Neural crest cell (in vitro differentiated cells): ENCODE data around the gene LIN7B. TPM values are rescaled to one million over a fixed set of nuclear protein-coding genes. Genes with fewer than 3 reads are reported as not detected.
"Not testable (repeated sequence)": the region's sequence is repeated elsewhere in the genome, so short reads cannot be mapped to it uniquely, and the experiment has no call there.

Experiments
- DNase-seq: peaks from one replicate; pipeline ENCODE4 v3.0.0; 2021; ENCODE audit warnings: low read depth, mixed read lengths, low spot score
- H3K27ac Mint-ChIP-seq: one replicate; pipeline ENCODE4 v1.8.0; 2021; ENCODE audit warnings: mild to moderate bottlenecking, mixed read lengths; ENCODE audit not compliant: unreplicated experiment
- H3K27me3 Mint-ChIP-seq: 2 replicates; pipeline ENCODE4 v1.8.0; 2021; ENCODE audit warnings: low read depth, mild to moderate bottlenecking, mixed read lengths
- H3K36me3 Mint-ChIP-seq: 2 replicates; pipeline ENCODE4 v1.8.0; 2021; ENCODE audit warnings: low read depth, mild to moderate bottlenecking, mixed read lengths
- H3K4me1 Mint-ChIP-seq: 2 replicates; pipeline ENCODE4 v1.8.0; 2021; ENCODE audit warnings: mixed read lengths
- H3K4me3 Mint-ChIP-seq: one replicate; pipeline ENCODE4 v1.8.0; 2021; ENCODE audit warnings: mild to moderate bottlenecking, mixed read lengths
- H3K9me3 Mint-ChIP-seq: 2 replicates; pipeline ENCODE4 v1.8.0; 2021; ENCODE audit warnings: mixed read lengths
- total RNA-seq: library from RNA; stranded (reverse); gene quantifications from 2 replicates; pipeline ENCODE4 v1.2.1, GENCODE V29; 2021
- TF ChIP-seq, protein P1 (sequence below): fragments of 200-600 bp; sonication (generic); conservative IDR thresholded peaks from 2 replicates; pipeline ENCODE4 v1.5.0; 2021; ENCODE audit warnings: antibody characterized with exemption, mild to moderate bottlenecking

The LIN7B gene
- total RNA-seq, 1 donor from 2014 or later = 5.4 TPM

DNA sequence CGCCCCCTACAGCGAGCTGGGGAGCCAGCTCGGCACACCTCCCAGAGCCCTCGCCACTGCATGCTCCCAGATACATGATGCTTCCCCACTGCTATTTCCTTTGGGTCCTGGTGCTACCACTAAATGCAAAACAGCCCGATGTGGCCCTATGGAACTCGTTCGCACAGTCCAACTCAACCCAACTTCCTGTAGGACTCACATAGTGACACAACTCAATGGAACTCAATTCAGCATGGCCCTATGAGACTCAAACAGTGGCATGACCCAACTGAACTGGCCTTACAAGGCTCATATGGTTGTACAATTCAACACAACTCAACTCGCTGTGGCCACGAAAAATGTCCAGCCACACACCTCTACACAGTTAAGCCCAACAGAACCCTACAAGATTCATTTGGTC is 45.1 kb upstream of the LIN7B start:
- Mint-ChIP-seq H3K9me3 (peaks cover 13% of the 10 kb centered on the region), H3K27ac (no peak overlapping the region), H3K4me3 (no peak overlapping the region), H3K4me1 (peaks cover 5% of the 10 kb centered on the region), H3K36me3 (no peaks in the 10 kb centered on the region), H3K27me3 (peaks cover 89% of the 10 kb centered on the region)
- no peak for DNase-seq
- TF ChIP-seq, protein P1, sequence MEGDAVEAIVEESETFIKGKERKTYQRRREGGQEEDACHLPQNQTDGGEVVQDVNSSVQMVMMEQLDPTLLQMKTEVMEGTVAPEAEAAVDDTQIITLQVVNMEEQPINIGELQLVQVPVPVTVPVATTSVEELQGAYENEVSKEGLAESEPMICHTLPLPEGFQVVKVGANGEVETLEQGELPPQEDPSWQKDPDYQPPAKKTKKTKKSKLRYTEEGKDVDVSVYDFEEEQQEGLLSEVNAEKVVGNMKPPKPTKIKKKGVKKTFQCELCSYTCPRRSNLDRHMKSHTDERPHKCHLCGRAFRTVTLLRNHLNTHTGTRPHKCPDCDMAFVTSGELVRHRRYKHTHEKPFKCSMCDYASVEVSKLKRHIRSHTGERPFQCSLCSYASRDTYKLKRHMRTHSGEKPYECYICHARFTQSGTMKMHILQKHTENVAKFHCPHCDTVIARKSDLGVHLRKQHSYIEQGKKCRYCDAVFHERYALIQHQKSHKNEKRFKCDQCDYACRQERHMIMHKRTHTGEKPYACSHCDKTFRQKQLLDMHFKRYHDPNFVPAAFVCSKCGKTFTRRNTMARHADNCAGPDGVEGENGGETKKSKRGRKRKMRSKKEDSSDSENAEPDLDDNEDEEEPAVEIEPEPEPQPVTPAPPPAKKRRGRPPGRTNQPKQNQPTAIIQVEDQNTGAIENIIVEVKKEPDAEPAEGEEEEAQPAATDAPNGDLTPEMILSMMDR = no peak

DNA sequence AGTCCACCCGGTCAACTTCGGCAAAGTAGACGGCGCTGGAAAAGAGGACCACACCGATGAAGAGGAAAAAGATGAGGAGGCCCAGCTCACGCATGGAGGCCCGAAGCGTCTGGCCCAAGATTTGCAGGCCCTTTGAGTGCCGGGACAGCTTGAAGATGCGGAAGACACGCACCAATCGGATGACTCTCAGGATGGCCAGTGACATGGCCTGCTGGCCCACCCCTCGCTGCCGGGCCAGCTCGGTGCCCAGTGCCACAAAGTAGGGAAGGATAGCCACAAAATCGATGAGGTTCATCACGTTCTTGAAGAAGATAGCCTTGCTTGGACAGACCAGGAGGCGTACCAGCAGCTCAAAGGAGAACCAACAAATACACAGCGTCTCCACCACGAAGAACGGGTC is 43.8 kb upstream of the LIN7B start:
- TF ChIP-seq, protein P1 = no peak
- peaks cover 13% of the 10 kb centered on the region for H3K9me3 Mint-ChIP-seq
- no peak overlapping the region for H3K4me3 Mint-ChIP-seq
- peaks cover 5% of the 10 kb centered on the region for H3K4me1 Mint-ChIP-seq
- peaks cover 90% of the 10 kb centered on the region for H3K27me3 Mint-ChIP-seq
- DNase-seq = no peak
- H3K36me3 Mint-ChIP-seq = no peaks in the 10 kb centered on the region
- H3K27ac Mint-ChIP-seq = no peak overlapping the region

DNA sequence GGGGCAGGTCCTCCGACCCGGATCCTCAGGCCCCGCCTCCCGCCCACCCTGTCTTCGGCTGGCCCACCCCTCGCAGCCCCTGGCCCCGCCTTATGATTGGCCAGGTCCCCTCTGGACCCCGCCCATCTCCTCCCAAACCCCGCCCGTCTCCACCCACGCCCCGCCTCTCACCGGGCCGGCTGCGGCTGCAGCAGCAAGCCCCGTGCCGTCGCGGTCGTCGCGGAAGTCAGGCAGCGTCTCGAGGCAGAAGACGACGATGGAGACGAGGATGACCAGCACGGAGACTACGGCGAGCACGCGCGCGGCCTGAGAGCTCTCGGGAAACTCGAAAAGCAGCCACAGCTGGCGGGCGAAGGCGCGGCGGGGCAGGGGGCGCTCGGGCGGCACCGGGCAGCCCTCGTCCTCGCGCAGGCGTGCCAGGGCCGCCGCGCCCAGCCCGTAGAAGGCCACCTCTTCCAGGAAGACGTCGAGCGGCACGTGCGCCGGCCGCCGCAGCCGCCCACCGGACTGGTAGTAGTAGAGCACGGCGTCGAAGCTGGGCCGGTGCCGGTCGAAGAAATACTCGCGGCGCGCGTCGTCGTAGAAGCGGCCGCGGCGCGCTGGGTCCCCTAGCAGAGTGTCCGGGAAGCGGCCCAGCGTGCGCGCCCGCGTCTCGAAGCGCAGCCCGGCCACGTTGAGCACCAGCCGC is 42.2 kb upstream of the LIN7B start:
- TF ChIP-seq, protein P1 = no peak
- Mint-ChIP-seq H3K9me3 (peaks cover 13% of the 10 kb centered on the region), H3K27ac (no peak overlapping the region), H3K4me1 (peaks cover 5% of the 10 kb centered on the region), H3K36me3 (no peaks in the 10 kb centered on the region), H3K4me3 (no peak overlapping the region), H3K27me3 (peaks cover 78% of the 10 kb centered on the region)
- DNase-seq = peak; percentile 46

DNA sequence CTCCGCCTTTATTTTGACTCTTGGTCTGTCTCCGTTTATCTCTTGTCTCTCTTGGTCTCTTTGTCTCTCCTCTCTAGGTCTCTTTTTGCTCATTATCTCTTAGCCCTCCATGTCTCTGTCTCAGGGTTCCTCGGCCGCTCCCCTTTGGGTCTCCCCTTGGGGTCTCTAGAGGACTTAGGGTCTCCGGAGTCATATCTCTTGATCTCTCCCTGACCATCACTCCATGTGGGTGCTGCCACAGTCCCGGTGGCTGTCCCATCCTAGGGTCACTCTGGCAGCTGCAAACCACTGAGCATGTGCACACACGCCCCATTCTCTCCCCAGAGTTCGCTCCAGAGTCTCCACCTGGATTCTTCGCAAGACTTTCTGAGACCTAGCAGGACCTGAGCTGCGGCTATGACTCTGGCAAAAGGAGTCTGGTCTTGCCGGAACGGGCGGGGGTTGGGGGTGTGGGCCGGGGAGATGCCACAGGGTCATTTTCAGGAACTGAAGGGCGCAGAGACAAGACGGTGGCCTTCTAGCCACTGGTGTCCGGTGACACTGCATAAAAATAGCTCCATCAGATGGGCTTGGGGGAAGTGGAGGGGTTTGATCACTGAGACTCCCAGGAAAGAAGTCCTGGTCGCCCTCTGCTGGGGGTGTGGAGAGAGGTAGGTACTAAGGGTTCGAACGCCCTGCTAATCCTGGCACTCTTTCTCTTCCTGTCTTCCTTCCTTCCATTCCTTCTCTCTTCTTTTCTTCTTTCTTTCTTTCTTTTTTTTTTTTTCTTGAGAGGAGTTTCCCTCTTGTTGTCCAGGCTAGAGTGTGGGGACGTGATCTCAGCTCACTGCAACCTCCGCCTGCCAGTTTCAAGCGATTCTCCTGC is 40.4 kb upstream of the LIN7B start:
- no peak for DNase-seq
- H3K27ac Mint-ChIP-seq = no peak overlapping the region
- no peak overlapping the region for H3K4me3 Mint-ChIP-seq
- H3K27me3 Mint-ChIP-seq = peaks cover 61% of the 10 kb centered on the region
- H3K4me1 Mint-ChIP-seq = peaks cover 5% of the 10 kb centered on the region
- H3K9me3 Mint-ChIP-seq = peaks cover 13% of the 10 kb centered on the region
- TF ChIP-seq, protein P1 = peak; percentile 27
- H3K36me3 Mint-ChIP-seq = no peaks in the 10 kb centered on the region

DNA sequence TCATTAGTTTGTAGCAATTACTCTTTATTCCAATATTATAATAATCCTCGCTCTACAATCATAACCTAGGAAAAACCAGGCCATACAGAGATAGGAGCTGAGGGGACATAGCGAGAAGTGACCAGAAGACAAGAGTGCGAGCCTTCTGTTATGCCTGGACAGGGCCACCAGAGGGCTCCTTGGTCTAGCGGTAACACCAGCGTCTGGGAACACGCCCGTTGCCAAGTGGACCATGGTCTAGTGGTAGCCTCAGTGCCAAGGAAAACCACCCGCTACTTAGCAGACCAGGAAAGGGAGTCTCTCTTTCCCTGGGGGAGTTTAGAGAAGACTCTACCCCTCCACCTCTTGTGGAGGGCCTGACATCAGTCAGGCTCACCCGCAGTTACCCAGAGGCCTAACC is 39.3 kb upstream of the LIN7B start:
- DNase-seq = peak; percentile 52
- H3K27me3 Mint-ChIP-seq = peaks cover 50% of the 10 kb centered on the region
- H3K27ac Mint-ChIP-seq, H3K36me3 Mint-ChIP-seq, H3K4me1 Mint-ChIP-seq, H3K9me3 Mint-ChIP-seq, H3K4me3 Mint-ChIP-seq: not testable (repeated sequence)
- TF ChIP-seq, protein P1 = peak; percentile 73
